ENCODE results near the gene MTHFD1. TPM values are rescaled to one million over a fixed set of nuclear protein-coding genes. Genes with fewer than 3 reads are reported as not detected.

MTHFD1 gene
- total and polyA plus RNA-seq, 11 donors: 39.0 to 72.1 (median 57.2) TPM

GRCh38 chr14:64434528-64434927 lies 46.4 kb downstream of the MTHFD1 start:
- no peak for ATAC-seq
- WGBS, 4 donors: 58 to 62% (median 61%) methylated on average over 3 of the region's 3 CpGs
- H3K27me3 ChIP-seq: no peaks in the 10 kb centered on the region

GRCh38 chr14:64438181-64438841 lies 50.2 kb downstream of the MTHFD1 start:
- 78 to 87% (median 84%) methylated on average over 3 of the region's 3 CpGs for WGBS, 4 donors
- intact Hi-C loops (cut with DNase I): loop anchor here in 2 of 10 donors (10.0 kb wide), 3 partner anchors 46 to 196 kb away; no protein-coding TSS in a partner anchor
- H3K27ac ChIP-seq: no peak overlapping the region
- peaks cover 0 to 92% (median 70%) of the 10 kb centered on the region in 9 donors for H3K36me3 ChIP-seq
- no peaks in the 10 kb centered on the region for H3K27me3 ChIP-seq
- DNase-seq (no peak), ATAC-seq (no peak)
- peaks cover 0 to 20% (median 9%) of the 10 kb centered on the region in 12 donors for H3K4me1 ChIP-seq
- H3K4me3 ChIP-seq: no peak overlapping the region
- TF ChIP-seq, protein P1, sequence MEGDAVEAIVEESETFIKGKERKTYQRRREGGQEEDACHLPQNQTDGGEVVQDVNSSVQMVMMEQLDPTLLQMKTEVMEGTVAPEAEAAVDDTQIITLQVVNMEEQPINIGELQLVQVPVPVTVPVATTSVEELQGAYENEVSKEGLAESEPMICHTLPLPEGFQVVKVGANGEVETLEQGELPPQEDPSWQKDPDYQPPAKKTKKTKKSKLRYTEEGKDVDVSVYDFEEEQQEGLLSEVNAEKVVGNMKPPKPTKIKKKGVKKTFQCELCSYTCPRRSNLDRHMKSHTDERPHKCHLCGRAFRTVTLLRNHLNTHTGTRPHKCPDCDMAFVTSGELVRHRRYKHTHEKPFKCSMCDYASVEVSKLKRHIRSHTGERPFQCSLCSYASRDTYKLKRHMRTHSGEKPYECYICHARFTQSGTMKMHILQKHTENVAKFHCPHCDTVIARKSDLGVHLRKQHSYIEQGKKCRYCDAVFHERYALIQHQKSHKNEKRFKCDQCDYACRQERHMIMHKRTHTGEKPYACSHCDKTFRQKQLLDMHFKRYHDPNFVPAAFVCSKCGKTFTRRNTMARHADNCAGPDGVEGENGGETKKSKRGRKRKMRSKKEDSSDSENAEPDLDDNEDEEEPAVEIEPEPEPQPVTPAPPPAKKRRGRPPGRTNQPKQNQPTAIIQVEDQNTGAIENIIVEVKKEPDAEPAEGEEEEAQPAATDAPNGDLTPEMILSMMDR (IDR thresholded peaks at IDR 0.05): no peak
- no peak for TF ChIP-seq POLR2A (IDR thresholded peaks at IDR 0.05)
- no peaks in the 10 kb centered on the region for H3K9me3 ChIP-seq

More at GRCh38 chr14:64434528-64434927, 46.4 kb downstream of the MTHFD1 start:
- H3K36me3 ChIP-seq: peaks cover 0 to 99% (median 81%) of the 10 kb centered on the region in 9 donors
- DNase-seq: no peak
- no peaks in the 10 kb centered on the region for H3K9me3 ChIP-seq
- H3K4me1 ChIP-seq: peaks cover 0 to 8% (median 0%) of the 10 kb centered on the region in 12 donors
- H3K27ac ChIP-seq: no peak overlapping the region
- H3K4me3 ChIP-seq: no peak overlapping the region
- TF ChIP-seq, protein P1 (IDR thresholded peaks at IDR 0.05): no peak
- no peak for TF ChIP-seq POLR2A (IDR thresholded peaks at IDR 0.05)
- intact Hi-C loops (cut with DNase I): loop anchor here in 7 of 10 donors (5.0 to 10.0 kb wide), 6 partner anchors 43 to 203 kb away; no protein-coding TSS in a partner anchor

- DNase-seq (no peak), ATAC-seq (no peak)
- H3K27ac ChIP-seq: no peak overlapping the region
- intact Hi-C loops (cut with DNase I): loop anchor here in 2 of 10 donors (10.0 kb wide), 3 partner anchors 46 to 196 kb away; no protein-coding TSS in a partner anchor
- peaks cover 0 to 87% (median 67%) of the 10 kb centered on the region in 9 donors for H3K36me3 ChIP-seq
- H3K4me3 ChIP-seq: no peak overlapping the region
- H3K9me3 ChIP-seq: no peaks in the 10 kb centered on the region
- WGBS, 4 donors: 95 to 97% (median 95%) methylated on average over 6 of the region's 6 CpGs
- H3K4me1 ChIP-seq: peaks cover 0 to 20% (median 9%) of the 10 kb centered on the region in 12 donors
- no peak for TF ChIP-seq POLR2A (IDR thresholded peaks at IDR 0.05)
- TF ChIP-seq, protein P1 (IDR thresholded peaks at IDR 0.05): no peak
- H3K27me3 ChIP-seq: no peaks in the 10 kb centered on the region
Measured at GRCh38 chr14:64439141-64439540, 51.0 kb downstream of the MTHFD1 start.

- peaks cover 0 to 26% (median 12%) of the 10 kb centered on the region in 12 donors for H3K4me1 ChIP-seq
- intact Hi-C loops (cut with DNase I): no loop called here
- no peaks in the 10 kb centered on the region for H3K27me3 ChIP-seq
- peaks cover 0 to 85% (median 64%) of the 10 kb centered on the region in 9 donors for H3K36me3 ChIP-seq
- no peak overlapping the region for H3K27ac ChIP-seq
- DNase-seq (no peak), ATAC-seq (no peak)
- no peaks in the 10 kb centered on the region for H3K9me3 ChIP-seq
- no peak overlapping the region for H3K4me3 ChIP-seq
- 83 to 91% (median 85%) methylated on average over 3 of the region's 3 CpGs for WGBS, 4 donors
- TF ChIP-seq, protein P1 (IDR thresholded peaks at IDR 0.05): no peak
- TF ChIP-seq POLR2A (IDR thresholded peaks at IDR 0.05): no peak
Measured at GRCh38 chr14:64440494-64440893, 52.3 kb downstream of the MTHFD1 start.

Measured in heart left ventricle (tissue), 16 donors.